Measurements from ENCODE around the gene SPATA16. TPM values are rescaled to one million over a fixed set of nuclear protein-coding genes. Genes with fewer than 3 reads are reported as not detected.
A peak's percentile ranks its signal among the peaks of the same experiment; 100 is the strongest.

Gene SPATA16
- total RNA-seq, 1 experiment from 2014 or later: not detected

- in situ Hi-C loops (cut with HindIII; ENCODE audit: low pct_unique_long_range_greater_than_20kb, low sequenced_read_pairs): no loop called here
- no peak for DNase-seq (ENCODE audit: low read depth, low spot score)
Measured at GRCh38 chr3:173078525-173078924, 62.5 kb downstream of the SPATA16 start.

- in situ Hi-C loops (cut with HindIII; ENCODE audit: low pct_unique_long_range_greater_than_20kb, low sequenced_read_pairs): no loop called here
- no peak for DNase-seq (ENCODE audit: low read depth, low spot score)
Measured at GRCh38 chr3:173066044-173067004, 74.7 kb downstream of the SPATA16 start.

GRCh38 chr3:173065543-173065981 lies 75.5 kb downstream of the SPATA16 start:
- no peak for DNase-seq (ENCODE audit: low read depth, low spot score)
- in situ Hi-C loops (cut with HindIII; ENCODE audit: low pct_unique_long_range_greater_than_20kb, low sequenced_read_pairs): no loop called here

GRCh38 chr3:173064631-173065030 lies 76.4 kb downstream of the SPATA16 start:
- in situ Hi-C loops (cut with HindIII; ENCODE audit: low pct_unique_long_range_greater_than_20kb, low sequenced_read_pairs): no loop called here
- no peak for DNase-seq (ENCODE audit: low read depth, low spot score)

- DNase-seq (ENCODE audit: low read depth, low spot score): no peak
- in situ Hi-C loops (cut with HindIII; ENCODE audit: low pct_unique_long_range_greater_than_20kb, low sequenced_read_pairs): no loop called here
Measured at GRCh38 chr3:173058229-173058628, 82.8 kb downstream of the SPATA16 start.

- in situ Hi-C loops (cut with HindIII; ENCODE audit: low pct_unique_long_range_greater_than_20kb, low sequenced_read_pairs): no loop called here
- no peak for DNase-seq (ENCODE audit: low read depth, low spot score)
Measured at GRCh38 chr3:173055228-173055933, 85.7 kb downstream of the SPATA16 start.

- DNase-seq (ENCODE audit: low read depth, low spot score): no peak
- in situ Hi-C loops (cut with HindIII; ENCODE audit: low pct_unique_long_range_greater_than_20kb, low sequenced_read_pairs): no loop called here
Measured at GRCh38 chr3:173049360-173049759, 91.7 kb downstream of the SPATA16 start.

GRCh38 chr3:173045770-173046382 lies 95.2 kb downstream of the SPATA16 start:
- in situ Hi-C loops (cut with HindIII; ENCODE audit: low pct_unique_long_range_greater_than_20kb, low sequenced_read_pairs): no loop called here

GRCh38 chr3:173044998-173045397 lies 96.0 kb downstream of the SPATA16 start:
- no peak for DNase-seq (ENCODE audit: low read depth, low spot score)
- in situ Hi-C loops (cut with HindIII; ENCODE audit: low pct_unique_long_range_greater_than_20kb, low sequenced_read_pairs): no loop called here

More at GRCh38 chr3:173045770-173046382, 95.2 kb downstream of the SPATA16 start:
- DNase-seq (ENCODE audit: low read depth, low spot score): peak; percentile 31

- DNase-seq (ENCODE audit: low read depth, low spot score): no peak
- in situ Hi-C loops (cut with HindIII; ENCODE audit: low pct_unique_long_range_greater_than_20kb, low sequenced_read_pairs): no loop called here
Measured at GRCh38 chr3:173043757-173044156, 97.3 kb downstream of the SPATA16 start.

- in situ Hi-C loops (cut with HindIII; ENCODE audit: low pct_unique_long_range_greater_than_20kb, low sequenced_read_pairs): no loop called here
- no peak for DNase-seq (ENCODE audit: low read depth, low spot score)
Measured at GRCh38 chr3:173038484-173038871, 102.6 kb downstream of the SPATA16 start.

- in situ Hi-C loops (cut with HindIII; ENCODE audit: low pct_unique_long_range_greater_than_20kb, low sequenced_read_pairs): no loop called here
- no peak for DNase-seq (ENCODE audit: low read depth, low spot score)
Measured at GRCh38 chr3:173037840-173038483, 103.1 kb downstream of the SPATA16 start.

GRCh38 chr3:173030273-173030672 lies 110.8 kb downstream of the SPATA16 start:
- in situ Hi-C loops (cut with HindIII; ENCODE audit: low pct_unique_long_range_greater_than_20kb, low sequenced_read_pairs): no loop called here
- no peak for DNase-seq (ENCODE audit: low read depth, low spot score)

GRCh38 chr3:173028351-173028750 lies 112.7 kb downstream of the SPATA16 start:
- in situ Hi-C loops (cut with HindIII; ENCODE audit: low pct_unique_long_range_greater_than_20kb, low sequenced_read_pairs): no loop called here
- no peak for DNase-seq (ENCODE audit: low read depth, low spot score)

- no peak for DNase-seq (ENCODE audit: low read depth, low spot score)
- in situ Hi-C loops (cut with HindIII; ENCODE audit: low pct_unique_long_range_greater_than_20kb, low sequenced_read_pairs): no loop called here
Measured at GRCh38 chr3:173027429-173027828, 113.6 kb downstream of the SPATA16 start.

GRCh38 chr3:173025941-173026340 lies 115.1 kb downstream of the SPATA16 start:
- in situ Hi-C loops (cut with HindIII; ENCODE audit: low pct_unique_long_range_greater_than_20kb, low sequenced_read_pairs): no loop called here
- no peak for DNase-seq (ENCODE audit: low read depth, low spot score)

- in situ Hi-C loops (cut with HindIII; ENCODE audit: low pct_unique_long_range_greater_than_20kb, low sequenced_read_pairs): no loop called here
- DNase-seq (ENCODE audit: low read depth, low spot score): no peak
Measured at GRCh38 chr3:173021547-173022185, 119.4 kb downstream of the SPATA16 start.
